GM21723 (cell line): ENCODE data around the gene MSL1.

Source experiments
- ATAC-seq: cut with Tn5 transposase; IDR thresholded peaks from one replicate; pipeline ENCODE4 v1.9.1; 2021; ENCODE audit warnings: mild to moderate bottlenecking, moderate library complexity; ENCODE audit not compliant: unreplicated experiment

MSL1 gene

GRCh38 chr17:40104594-40105486 is 16.9 kb upstream of the MSL1 start:
- ATAC-seq: no peak

GRCh38 chr17:40105861-40106759 is 15.7 kb upstream of the MSL1 start:
- ATAC-seq: no peak

GRCh38 chr17:40106760-40107521 is 14.8 kb upstream of the MSL1 start:
- no peak for ATAC-seq

- no peak for ATAC-seq
These were observed 14.1 kb upstream of the MSL1 start for GRCh38 chr17:40107522-40108174.

- ATAC-seq: no peak
These were observed 12.6 kb upstream of the MSL1 start for GRCh38 chr17:40108970-40109824.

- no peak for ATAC-seq
These were observed 11.5 kb upstream of the MSL1 start for GRCh38 chr17:40110026-40110845.

GRCh38 chr17:40111221-40112128 is 10.3 kb upstream of the MSL1 start:
- peak; percentile 47 for ATAC-seq

GRCh38 chr17:40112191-40112711 is 9.5 kb upstream of the MSL1 start:
- no peak for ATAC-seq

GRCh38 chr17:40112718-40113109 is 9.1 kb upstream of the MSL1 start:
- ATAC-seq: no peak

GRCh38 chr17:40113110-40113906 is 8.5 kb upstream of the MSL1 start:
- peak; percentile 81 for ATAC-seq

- ATAC-seq: no peak
These were observed 7.9 kb upstream of the MSL1 start for GRCh38 chr17:40113907-40114245.

- ATAC-seq: no peak
These were observed 6.7 kb upstream of the MSL1 start for GRCh38 chr17:40115101-40115436.

GRCh38 chr17:40122136-40122998 is 596 bp downstream of the MSL1 start:
- peak; percentile 31 for ATAC-seq

- peak; percentile 14 for ATAC-seq
These were observed 1.4 kb downstream of the MSL1 start for GRCh38 chr17:40122999-40123810.

- ATAC-seq: no peak
These were observed 2.0 kb downstream of the MSL1 start for GRCh38 chr17:40123811-40124114.
